Measurements from ENCODE around the gene GDA. TPM values are rescaled to one million over a fixed set of nuclear protein-coding genes. Genes with fewer than 3 reads are reported as not detected.

The GDA gene
- total and polyA plus RNA-seq, 2 of the 4 experiments (the other 2 are of a cell fraction): not detected

DNA sequence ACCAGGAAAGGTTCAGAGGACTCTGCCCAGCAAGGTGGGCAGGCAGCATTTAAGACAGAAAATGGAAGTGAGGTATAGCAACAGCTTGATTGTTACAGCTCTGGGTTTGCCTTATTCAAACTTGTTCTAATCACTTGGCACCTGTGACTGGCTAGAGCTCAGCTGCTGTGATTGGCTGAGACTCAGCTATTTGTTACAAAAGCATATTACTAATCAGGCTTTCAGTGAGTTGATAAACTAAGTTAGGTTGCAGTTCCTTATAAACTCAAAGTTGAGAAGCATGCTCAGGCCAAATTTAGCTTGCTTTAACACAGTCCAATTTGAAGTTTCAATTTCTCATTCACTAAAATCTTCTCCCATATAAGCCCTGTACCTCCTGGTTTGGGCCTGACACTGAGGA is 56.3 kb downstream of the GDA start:
- ATAC-seq (ENCODE audit: low read depth): no peak
- CTCF ChIA-PET: interaction anchor here (1.5 kb wide), 1 partner anchor 66 kb away, joined by 4 read pairs; no protein-coding TSS in a partner anchor

More for the DNA sequence above, 56.3 kb downstream of the GDA start:
- no peaks in the 10 kb centered on the region for H3K4me1 ChIP-seq (ENCODE audit: control insufficient read depth, insufficient read depth, low read length)
- no peak overlapping the region for H2BK20ac ChIP-seq (ENCODE audit: low read depth, low read length)
- POLR2A ChIA-PET (ENCODE audit: unreplicated experiment): interaction anchor here (0.6 kb wide), 1 partner anchor 14 kb away, joined by 3 read pairs; no protein-coding TSS in a partner anchor
- intact Hi-C loops (cut with micrococcal nuclease): no loop called here
- in situ Hi-C loops (cut with MboI; ENCODE audit: low sequenced_read_pairs): no loop called here
- H4K5ac ChIP-seq (ENCODE audit: low read depth, low read length): no peak overlapping the region
- no peak overlapping the region for H2AFZ ChIP-seq (replicated peaks; ENCODE audit: low read length, poor library complexity)
- no peak overlapping the region for H2AK9ac ChIP-seq (replicated peaks; ENCODE audit: low read depth, low read length, poor library complexity)
- H3K9me1 ChIP-seq (ENCODE audit: insufficient read depth, low read length): no peaks in the 10 kb centered on the region
- H4K91ac ChIP-seq (ENCODE audit: insufficient read depth, low read depth, low read length): no peak overlapping the region
- H3K23ac ChIP-seq (ENCODE audit: low read depth, low read length): no peak overlapping the region
- no peak overlapping the region for H3K56ac ChIP-seq (ENCODE audit: extremely low read depth, insufficient read depth, low read length)
- H3K14ac ChIP-seq (replicated peaks; ENCODE audit: low read depth, low read length): no peak overlapping the region
- no TSS peak for BruUV-seq (replicated peaks)
- H3K9me3 ChIP-seq (ENCODE audit: control insufficient read depth, insufficient read depth, low read length): no peaks in the 10 kb centered on the region
- no peak overlapping the region for H2BK15ac ChIP-seq (ENCODE audit: low read depth, low read length)
- H3K4ac ChIP-seq (ENCODE audit: low read depth, low read length): no peak overlapping the region
- H3K18ac ChIP-seq (ENCODE audit: low read depth, low read length): no peak overlapping the region
- H3K9ac ChIP-seq (ENCODE audit: low read depth, low read length): no peak overlapping the region
- no peak for TF ChIP-seq CHD1 (IDR thresholded peaks at IDR 0.05; ENCODE audit: low read depth, low read length)
- no peak for TF ChIP-seq MXI1 (IDR thresholded peaks at IDR 0.05; ENCODE audit: borderline replicate concordance, low read depth, low read length)
- no peak for TF ChIP-seq RFX5 (IDR thresholded peaks at IDR 0.05; ENCODE audit: low read depth, low read length)
- no peak for TF ChIP-seq RAD21 (IDR thresholded peaks at IDR 0.05; ENCODE audit: low read length)
- TF ChIP-seq CEBPB (IDR thresholded peaks at IDR 0.05; ENCODE audit: low read depth, low read length): no peak
- no peak for TF ChIP-seq RCOR1 (IDR thresholded peaks at IDR 0.05; ENCODE audit: insufficient replicate concordance, low read length)
- TF ChIP-seq, protein P1, sequence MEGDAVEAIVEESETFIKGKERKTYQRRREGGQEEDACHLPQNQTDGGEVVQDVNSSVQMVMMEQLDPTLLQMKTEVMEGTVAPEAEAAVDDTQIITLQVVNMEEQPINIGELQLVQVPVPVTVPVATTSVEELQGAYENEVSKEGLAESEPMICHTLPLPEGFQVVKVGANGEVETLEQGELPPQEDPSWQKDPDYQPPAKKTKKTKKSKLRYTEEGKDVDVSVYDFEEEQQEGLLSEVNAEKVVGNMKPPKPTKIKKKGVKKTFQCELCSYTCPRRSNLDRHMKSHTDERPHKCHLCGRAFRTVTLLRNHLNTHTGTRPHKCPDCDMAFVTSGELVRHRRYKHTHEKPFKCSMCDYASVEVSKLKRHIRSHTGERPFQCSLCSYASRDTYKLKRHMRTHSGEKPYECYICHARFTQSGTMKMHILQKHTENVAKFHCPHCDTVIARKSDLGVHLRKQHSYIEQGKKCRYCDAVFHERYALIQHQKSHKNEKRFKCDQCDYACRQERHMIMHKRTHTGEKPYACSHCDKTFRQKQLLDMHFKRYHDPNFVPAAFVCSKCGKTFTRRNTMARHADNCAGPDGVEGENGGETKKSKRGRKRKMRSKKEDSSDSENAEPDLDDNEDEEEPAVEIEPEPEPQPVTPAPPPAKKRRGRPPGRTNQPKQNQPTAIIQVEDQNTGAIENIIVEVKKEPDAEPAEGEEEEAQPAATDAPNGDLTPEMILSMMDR (conservative IDR thresholded peaks at IDR 0.05; ENCODE audit: low read depth, low read length): no peak
- TF ChIP-seq, protein P2, sequence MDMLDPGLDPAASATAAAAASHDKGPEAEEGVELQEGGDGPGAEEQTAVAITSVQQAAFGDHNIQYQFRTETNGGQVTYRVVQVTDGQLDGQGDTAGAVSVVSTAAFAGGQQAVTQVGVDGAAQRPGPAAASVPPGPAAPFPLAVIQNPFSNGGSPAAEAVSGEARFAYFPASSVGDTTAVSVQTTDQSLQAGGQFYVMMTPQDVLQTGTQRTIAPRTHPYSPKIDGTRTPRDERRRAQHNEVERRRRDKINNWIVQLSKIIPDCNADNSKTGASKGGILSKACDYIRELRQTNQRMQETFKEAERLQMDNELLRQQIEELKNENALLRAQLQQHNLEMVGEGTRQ (IDR thresholded peaks at IDR 0.05; ENCODE audit: low read depth, low read length): no peak
- no peak overlapping the region for H2BK5ac ChIP-seq (ENCODE audit: low read depth, low read length, poor library complexity, severe bottlenecking)
- no peak overlapping the region for H3K27ac ChIP-seq (ENCODE audit: insufficient read depth, low read length)
- no peak overlapping the region for H3K4me3 ChIP-seq (ENCODE audit: insufficient read depth, low read depth, low read length)
- H2AK5ac ChIP-seq (ENCODE audit: low read depth, low read length): no peak overlapping the region
- DNase-seq: no peak
- H3K36me3 ChIP-seq (ENCODE audit: control insufficient read depth, insufficient read depth, low read length): no peaks in the 10 kb centered on the region
- no peaks in the 10 kb centered on the region for H4K20me1 ChIP-seq (ENCODE audit: insufficient read depth, low read length)
- peaks cover 2% of the 10 kb centered on the region; the same call in 1 of the 2 replicates for H3K27me3 ChIP-seq (ENCODE audit: control insufficient read depth, insufficient read depth, low read length)
- dilution Hi-C loops (cut with HindIII; ENCODE audit: low sequenced_read_pairs, unreplicated experiment): no loop called here
- H4K8ac ChIP-seq (ENCODE audit: low read depth in 2 of 2, low read length in 2 of 2): no peak overlapping the region
- H3K79me1 ChIP-seq (ENCODE audit: low read depth in 1 of 2, low read length in 2 of 2): no peaks in the 10 kb centered on the region
- no peak overlapping the region for H2BK120ac ChIP-seq (ENCODE audit: low read depth, low read length)
- H3K4me2 ChIP-seq (ENCODE audit: low read depth, low read length): no peak overlapping the region
